ENCODE results near the gene CAMK4. TPM values are rescaled to one million over a fixed set of nuclear protein-coding genes. Genes with fewer than 3 reads are reported as not detected.

The CAMK4 gene
- polyA plus RNA-seq, 1 donor from 2014 or later = 16.6 TPM

GRCh38 chr5:111229221-111229835, 5.1 kb downstream of the CAMK4 start:
- Histone ChIP-seq H3K4me2 (ENCODE audit: low read length) (no peak overlapping the region), H3K27ac (ENCODE audit: low read length) (no peak overlapping the region), H3K4me3 (ENCODE audit: low read length) (no peak overlapping the region), H3K79me2 (replicated peaks; ENCODE audit: insufficient read depth, low read length) (peaks cover 37% of the 10 kb centered on the region), H3K36me3 (ENCODE audit: insufficient read depth, low read length) (no peaks in the 10 kb centered on the region), H4K20me1 (ENCODE audit: insufficient read depth) (no peaks in the 10 kb centered on the region), H2AFZ (ENCODE audit: low read depth, low read length) (no peak overlapping the region), H3K9ac (ENCODE audit: low read length) (no peak overlapping the region), H3K27me3 (ENCODE audit: insufficient read depth, low read depth, low read length) (no peaks in the 10 kb centered on the region), H3K9me3 (ENCODE audit: low read length) (no peaks in the 10 kb centered on the region), H3K9me2 (ENCODE audit: insufficient read depth, low read length) (no peaks in the 10 kb centered on the region), H3F3A (ENCODE audit: insufficient read depth, low read length, poor library complexity, severe bottlenecking) (no peaks in the 10 kb centered on the region)
- TF ChIP-seq TAF1 (IDR thresholded peaks at IDR 0.05; ENCODE audit: low read depth) (no peak), REST (IDR thresholded peaks at IDR 0.05; ENCODE audit: borderline replicate concordance) (no peak)

- Histone ChIP-seq H2AFZ (ENCODE audit: low read depth, low read length) (no peak overlapping the region), H3K27ac (ENCODE audit: low read length) (no peak overlapping the region), H3K9ac (ENCODE audit: low read length) (no peak overlapping the region), H3K79me2 (replicated peaks; ENCODE audit: insufficient read depth, low read length) (peaks cover 37% of the 10 kb centered on the region), H3K4me3 (ENCODE audit: low read length) (no peak overlapping the region), H3F3A (ENCODE audit: insufficient read depth, low read length, poor library complexity, severe bottlenecking) (no peaks in the 10 kb centered on the region), H3K4me2 (ENCODE audit: low read length) (no peak overlapping the region), H3K9me3 (ENCODE audit: low read length) (no peaks in the 10 kb centered on the region), H3K9me2 (ENCODE audit: insufficient read depth, low read length) (no peaks in the 10 kb centered on the region), H3K27me3 (ENCODE audit: insufficient read depth, low read depth, low read length) (no peaks in the 10 kb centered on the region), H3K36me3 (ENCODE audit: insufficient read depth, low read length) (no peaks in the 10 kb centered on the region), H4K20me1 (ENCODE audit: insufficient read depth) (no peaks in the 10 kb centered on the region)
- TF ChIP-seq EZH2 (IDR thresholded peaks at IDR 0.05; ENCODE audit: borderline replicate concordance, insufficient read depth, low read length, poor library complexity, severe bottlenecking) = no peak
- TF ChIP-seq POLR2AphosphoS5 (IDR thresholded peaks at IDR 0.05) = no peak
- TF ChIP-seq TAF1 (IDR thresholded peaks at IDR 0.05; ENCODE audit: low read depth) = no peak
- TF ChIP-seq SMC3 (conservative IDR thresholded peaks at IDR 0.05; ENCODE audit: poor library complexity) = no peak
- TF ChIP-seq CTCF (IDR thresholded peaks at IDR 0.05; ENCODE audit: poor library complexity, severe bottlenecking) = no peak
- no peak for TF ChIP-seq RAD21 (conservative IDR thresholded peaks at IDR 0.05)
- TF ChIP-seq REST (IDR thresholded peaks at IDR 0.05; ENCODE audit: borderline replicate concordance) = no peak
- no peak for TF ChIP-seq EP300 (conservative IDR thresholded peaks at IDR 0.05; ENCODE audit: poor library complexity, severe bottlenecking)
- TF ChIP-seq MXI1 (conservative IDR thresholded peaks at IDR 0.05; ENCODE audit: poor library complexity, severe bottlenecking) = no peak
Observed at GRCh38 chr5:111229871-111230810, 6.0 kb downstream of the CAMK4 start.

Data from neural cell (in vitro differentiated cells).